HEK293 (cell line): Measurements from ENCODE around the gene SYNDIG1L.
"Not testable (repeated sequence)": the region's sequence is repeated elsewhere in the genome, so short reads cannot be mapped to it uniquely, and the experiment has no call there.

Experiments
- PBX3 ChIP-seq: sonication (generic); formaldehyde crosslinking; IDR thresholded peaks from 2 replicates; pipeline ENCODE4 v1.8.1; 2022; ENCODE audit warnings: mild to moderate bottlenecking, moderate library complexity, missing genetic modification reagents
- SP2 ChIP-seq: fragments of 450-650 bp; formaldehyde crosslinking; IDR thresholded peaks from 2 replicates; pipeline ENCODE4 v1.5.1; 2016; ENCODE audit warnings: missing biosample characterization, missing genetic modification characterization
- TCF7L2 ChIP-seq: IDR thresholded peaks from 2 replicates; pipeline ENCODE4 v1.6.1; 2011; ENCODE audit warnings: low read depth, mild to moderate bottlenecking, inconsistent platforms, low read length, moderate library complexity, borderline replicate concordance
- ZEB2 ChIP-seq: fragments of 450-650 bp; formaldehyde crosslinking; IDR thresholded peaks from 2 replicates; pipeline ENCODE4 v1.5.1; 2016; ENCODE audit warnings: missing biosample characterization, missing genetic modification characterization
- ZIC2 ChIP-seq: fragments of 450-650 bp; formaldehyde crosslinking; IDR thresholded peaks from 2 replicates; pipeline ENCODE4 v1.5.1; 2016; ENCODE audit warnings: missing biosample characterization, missing genetic modification characterization
- ZNF121 ChIP-seq: fragments of 450-650 bp; formaldehyde crosslinking; IDR thresholded peaks from 2 replicates; pipeline ENCODE4 v1.5.1; 2016; ENCODE audit warnings: missing biosample characterization, missing genetic modification characterization
- ZNF132 ChIP-seq: fragments of 450-650 bp; formaldehyde crosslinking; IDR thresholded peaks from 2 replicates; pipeline ENCODE4 v1.5.1; 2017; ENCODE audit warnings: missing biosample characterization, missing genetic modification characterization, borderline replicate concordance
- ZNF530 ChIP-seq: fragments of 450-650 bp; formaldehyde crosslinking; IDR thresholded peaks from 2 replicates; pipeline ENCODE4 v1.5.1; 2016; ENCODE audit warnings: low read depth, missing biosample characterization, missing genetic modification characterization
- ZNF596 ChIP-seq: fragments of 450-650 bp; IDR thresholded peaks from 2 replicates; pipeline ENCODE4 v1.5.0; 2018; ENCODE audit warnings: missing biosample characterization, mild to moderate bottlenecking, missing genetic modification characterization, moderate library complexity
- ZNF623 ChIP-seq: fragments of 450-650 bp; formaldehyde crosslinking; IDR thresholded peaks from 2 replicates; pipeline ENCODE4 v1.5.1; 2016; ENCODE audit warnings: missing biosample characterization, missing genetic modification characterization
- ZNF785 ChIP-seq: fragments of 450-650 bp; formaldehyde crosslinking; IDR thresholded peaks from 2 replicates; pipeline ENCODE4 v1.5.1; 2016; ENCODE audit warnings: missing biosample characterization, missing genetic modification characterization
- TF ChIP-seq, protein P1 (sequence below): fragments of 450-650 bp; formaldehyde crosslinking; IDR thresholded peaks from 2 replicates; pipeline ENCODE4 v1.5.1; 2016; ENCODE audit warnings: missing biosample characterization, missing genetic modification characterization
- TF ChIP-seq, protein P2 (sequence below): fragments of 450-650 bp; formaldehyde crosslinking; IDR thresholded peaks from 2 replicates; pipeline ENCODE4 v1.5.1; 2016; ENCODE audit warnings: missing biosample characterization, missing genetic modification characterization
- TF ChIP-seq, protein P3 (sequence below): fragments of 450-650 bp; formaldehyde crosslinking; IDR thresholded peaks from 2 replicates; pipeline ENCODE4 v1.5.1; 2016; ENCODE audit warnings: missing biosample characterization, missing genetic modification characterization

- TF ChIP-seq SP2 (tag by site-specific recombination); ZNF530 (tag by site-specific recombination); ZNF132; ZIC2 (tag by site-specific recombination); ZNF121 (tag by site-specific recombination); ZNF785; TCF7L2; ZNF623 (tag by site-specific recombination); ZNF596 (tag by site-specific recombination); PBX3 (CRISPR knock-in tag); ZEB2 (tag by site-specific recombination): not testable (repeated sequence)
- TF ChIP-seq, protein P1, sequence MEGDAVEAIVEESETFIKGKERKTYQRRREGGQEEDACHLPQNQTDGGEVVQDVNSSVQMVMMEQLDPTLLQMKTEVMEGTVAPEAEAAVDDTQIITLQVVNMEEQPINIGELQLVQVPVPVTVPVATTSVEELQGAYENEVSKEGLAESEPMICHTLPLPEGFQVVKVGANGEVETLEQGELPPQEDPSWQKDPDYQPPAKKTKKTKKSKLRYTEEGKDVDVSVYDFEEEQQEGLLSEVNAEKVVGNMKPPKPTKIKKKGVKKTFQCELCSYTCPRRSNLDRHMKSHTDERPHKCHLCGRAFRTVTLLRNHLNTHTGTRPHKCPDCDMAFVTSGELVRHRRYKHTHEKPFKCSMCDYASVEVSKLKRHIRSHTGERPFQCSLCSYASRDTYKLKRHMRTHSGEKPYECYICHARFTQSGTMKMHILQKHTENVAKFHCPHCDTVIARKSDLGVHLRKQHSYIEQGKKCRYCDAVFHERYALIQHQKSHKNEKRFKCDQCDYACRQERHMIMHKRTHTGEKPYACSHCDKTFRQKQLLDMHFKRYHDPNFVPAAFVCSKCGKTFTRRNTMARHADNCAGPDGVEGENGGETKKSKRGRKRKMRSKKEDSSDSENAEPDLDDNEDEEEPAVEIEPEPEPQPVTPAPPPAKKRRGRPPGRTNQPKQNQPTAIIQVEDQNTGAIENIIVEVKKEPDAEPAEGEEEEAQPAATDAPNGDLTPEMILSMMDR (tag by site-specific recombination), result not testable (repeated sequence)
- TF ChIP-seq, protein P2, sequence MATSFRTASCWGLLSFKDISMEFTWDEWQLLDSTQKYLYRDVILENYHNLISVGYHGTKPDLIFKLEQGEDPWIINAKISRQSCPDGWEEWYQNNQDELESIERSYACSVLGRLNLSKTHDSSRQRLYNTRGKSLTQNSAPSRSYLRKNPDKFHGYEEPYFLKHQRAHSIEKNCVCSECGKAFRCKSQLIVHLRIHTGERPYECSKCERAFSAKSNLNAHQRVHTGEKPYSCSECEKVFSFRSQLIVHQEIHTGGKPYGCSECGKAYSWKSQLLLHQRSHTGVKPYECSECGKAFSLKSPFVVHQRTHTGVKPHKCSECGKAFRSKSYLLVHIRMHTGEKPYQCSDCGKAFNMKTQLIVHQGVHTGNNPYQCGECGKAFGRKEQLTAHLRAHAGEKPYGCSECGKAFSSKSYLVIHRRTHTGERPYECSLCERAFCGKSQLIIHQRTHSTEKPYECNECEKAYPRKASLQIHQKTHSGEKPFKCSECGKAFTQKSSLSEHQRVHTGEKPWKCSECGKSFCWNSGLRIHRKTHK (tag by site-specific recombination), result not testable (repeated sequence)
- TF ChIP-seq, protein P3, sequence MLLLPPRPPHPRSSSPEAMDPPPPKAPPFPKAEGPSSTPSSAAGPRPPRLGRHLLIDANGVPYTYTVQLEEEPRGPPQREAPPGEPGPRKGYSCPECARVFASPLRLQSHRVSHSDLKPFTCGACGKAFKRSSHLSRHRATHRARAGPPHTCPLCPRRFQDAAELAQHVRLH (tag by site-specific recombination), result not testable (repeated sequence)
Observed at GRCh38 chr14:74390505-74390904, 35.5 kb downstream of the SYNDIG1L start.
